ENCODE measurements around the gene PEX10. TPM values are rescaled to one million over a fixed set of nuclear protein-coding genes. Genes with fewer than 3 reads are reported as not detected.

PEX10 gene
- polyA plus RNA-seq, 1 donor from 2014 or later = 30.1 TPM

- Histone ChIP-seq H3K79me2 (replicated peaks; ENCODE audit: insufficient read depth, low read length) (no peaks in the 10 kb centered on the region), H3K36me3 (ENCODE audit: insufficient read depth, low read length) (no peaks in the 10 kb centered on the region), H3K9me2 (ENCODE audit: insufficient read depth, low read length) (no peaks in the 10 kb centered on the region), H4K20me1 (ENCODE audit: insufficient read depth) (no peaks in the 10 kb centered on the region), H3K9ac (ENCODE audit: low read length) (no peak overlapping the region), H3K27ac (ENCODE audit: low read length) (no peak overlapping the region), H3F3A (ENCODE audit: insufficient read depth, low read length, poor library complexity, severe bottlenecking) (no peaks in the 10 kb centered on the region), H3K27me3 (ENCODE audit: insufficient read depth, low read depth, low read length) (no peaks in the 10 kb centered on the region), H2AFZ (ENCODE audit: low read depth, low read length) (no peak overlapping the region), H3K9me3 (ENCODE audit: low read length) (no peaks in the 10 kb centered on the region), H3K4me2 (ENCODE audit: low read length) (no peak overlapping the region), H3K4me3 (ENCODE audit: low read length) (no peak overlapping the region)
- TF ChIP-seq EZH2 (IDR thresholded peaks at IDR 0.05; ENCODE audit: borderline replicate concordance, insufficient read depth, low read length, poor library complexity, severe bottlenecking) (no peak), SMC3 (conservative IDR thresholded peaks at IDR 0.05; ENCODE audit: poor library complexity) (no peak), CTCF (IDR thresholded peaks at IDR 0.05; ENCODE audit: poor library complexity, severe bottlenecking) (no peak), REST (IDR thresholded peaks at IDR 0.05; ENCODE audit: borderline replicate concordance) (no peak)
These were observed 56.7 kb downstream of the PEX10 start for GRCh38 chr1:2355373-2356261.

GRCh38 chr1:2354511-2355372 lies 57.6 kb downstream of the PEX10 start:
- H4K20me1 ChIP-seq (ENCODE audit: insufficient read depth) = no peaks in the 10 kb centered on the region
- H3K27ac ChIP-seq (ENCODE audit: low read length) = no peak overlapping the region
- no peaks in the 10 kb centered on the region for H3K36me3 ChIP-seq (ENCODE audit: insufficient read depth, low read length)
- H3F3A ChIP-seq (ENCODE audit: insufficient read depth, low read length, poor library complexity, severe bottlenecking) = no peaks in the 10 kb centered on the region
- H3K9me2 ChIP-seq (ENCODE audit: insufficient read depth, low read length) = no peaks in the 10 kb centered on the region
- no peak overlapping the region for H3K4me2 ChIP-seq (ENCODE audit: low read length)
- no peaks in the 10 kb centered on the region for H3K79me2 ChIP-seq (replicated peaks; ENCODE audit: insufficient read depth, low read length)
- H3K9ac ChIP-seq (ENCODE audit: low read length) = no peak overlapping the region
- no peak for TF ChIP-seq MXI1 (conservative IDR thresholded peaks at IDR 0.05; ENCODE audit: poor library complexity, severe bottlenecking)
- no peak for TF ChIP-seq TAF1 (IDR thresholded peaks at IDR 0.05; ENCODE audit: low read depth)
- TF ChIP-seq POLR2AphosphoS5 (IDR thresholded peaks at IDR 0.05) = no peak
- no peak for TF ChIP-seq EZH2 (IDR thresholded peaks at IDR 0.05; ENCODE audit: borderline replicate concordance, insufficient read depth, low read length, poor library complexity, severe bottlenecking)
- no peak for TF ChIP-seq REST (IDR thresholded peaks at IDR 0.05; ENCODE audit: borderline replicate concordance)
- no peak overlapping the region for H2AFZ ChIP-seq (ENCODE audit: low read depth, low read length)
- H3K9me3 ChIP-seq (ENCODE audit: low read length) = no peaks in the 10 kb centered on the region
- no peak overlapping the region for H3K4me3 ChIP-seq (ENCODE audit: low read length)
- H3K27me3 ChIP-seq (ENCODE audit: insufficient read depth, low read depth, low read length) = no peaks in the 10 kb centered on the region

Measured in neural cell (in vitro differentiated cells).